CD1c-positive myeloid dendritic cell (primary cell): ENCODE results near the gene DDX51.
A peak's percentile ranks its signal among the peaks of the same experiment; 100 is the strongest.
"Not testable (repeated sequence)": the region's sequence is repeated elsewhere in the genome, so short reads cannot be mapped to it uniquely, and the experiment has no call there.

Experiments
- DNase-seq: peaks from one replicate; pipeline ENCODE4 v3.0.0-alpha.2; 2016; ENCODE audit errors: extremely low spot score

DDX51 gene

GRCh38 chr12:132154941-132155770 is 11.0 kb upstream of the DDX51 start:
- DNase-seq = no peak

GRCh38 chr12:132154341-132154761 is 10.2 kb upstream of the DDX51 start:
- DNase-seq = no peak

- DNase-seq = peak; percentile 79
Observed at GRCh38 chr12:132153501-132154340, 9.6 kb upstream of the DDX51 start.

GRCh38 chr12:132152953-132153352 is 8.8 kb upstream of the DDX51 start:
- DNase-seq = no peak

- no peak for DNase-seq
Observed at GRCh38 chr12:132152411-132152821, 8.3 kb upstream of the DDX51 start.

- no peak for DNase-seq
Observed at GRCh38 chr12:132151766-132152410, 7.8 kb upstream of the DDX51 start.

GRCh38 chr12:132151145-132151765 is 7.1 kb upstream of the DDX51 start:
- DNase-seq = no peak

- DNase-seq = no peak
Observed at GRCh38 chr12:132150780-132151144, 6.6 kb upstream of the DDX51 start.

GRCh38 chr12:132149526-132149925 is 5.4 kb upstream of the DDX51 start:
- not testable (repeated sequence) for DNase-seq

GRCh38 chr12:132148368-132149045 is 4.4 kb upstream of the DDX51 start:
- no peak for DNase-seq

- DNase-seq = no peak
Observed at GRCh38 chr12:132147423-132148367, 3.6 kb upstream of the DDX51 start.

GRCh38 chr12:132146772-132147422 is 2.8 kb upstream of the DDX51 start:
- no peak for DNase-seq

GRCh38 chr12:132146098-132146497 is 2.0 kb upstream of the DDX51 start:
- DNase-seq = no peak

- DNase-seq = no peak
Observed at GRCh38 chr12:132145334-132145733, 1.2 kb upstream of the DDX51 start.

GRCh38 chr12:132144810-132145168 is 670 bp upstream of the DDX51 start:
- no peak for DNase-seq

- peak; percentile 15 for DNase-seq
Observed at GRCh38 chr12:132143336-132144071, 615 bp downstream of the DDX51 start.

GRCh38 chr12:132142679-132143335 is 1.3 kb downstream of the DDX51 start:
- DNase-seq = no peak

- no peak for DNase-seq
Observed at GRCh38 chr12:132141976-132142678, 2.0 kb downstream of the DDX51 start.
